NCI-H1694 (cell line): ENCODE results near the gene MICOS13.

ENCODE experiments used
- DNase-seq: peaks from one replicate; lab custom pipeline; 2025; lab: John Stamatoyannopoulos, UW

Gene MICOS13

GRCh38 chr19:5628461-5628860, 51.9 kb downstream of the MICOS13 start:
- no peak for DNase-seq
